GM18508 (cell line): ENCODE measurements around the gene TH.
"Not testable (repeated sequence)": the region's sequence is repeated elsewhere in the genome, so short reads cannot be mapped to it uniquely, and the experiment has no call there.

Source experiments
- ATAC-seq: cut with Tn5 transposase; IDR thresholded peaks from one replicate; pipeline ENCODE4 v1.9.1; 2021; ENCODE audit warnings: moderate number of reproducible peaks; ENCODE audit not compliant: insufficient read depth, unreplicated experiment

The TH gene

DNA sequence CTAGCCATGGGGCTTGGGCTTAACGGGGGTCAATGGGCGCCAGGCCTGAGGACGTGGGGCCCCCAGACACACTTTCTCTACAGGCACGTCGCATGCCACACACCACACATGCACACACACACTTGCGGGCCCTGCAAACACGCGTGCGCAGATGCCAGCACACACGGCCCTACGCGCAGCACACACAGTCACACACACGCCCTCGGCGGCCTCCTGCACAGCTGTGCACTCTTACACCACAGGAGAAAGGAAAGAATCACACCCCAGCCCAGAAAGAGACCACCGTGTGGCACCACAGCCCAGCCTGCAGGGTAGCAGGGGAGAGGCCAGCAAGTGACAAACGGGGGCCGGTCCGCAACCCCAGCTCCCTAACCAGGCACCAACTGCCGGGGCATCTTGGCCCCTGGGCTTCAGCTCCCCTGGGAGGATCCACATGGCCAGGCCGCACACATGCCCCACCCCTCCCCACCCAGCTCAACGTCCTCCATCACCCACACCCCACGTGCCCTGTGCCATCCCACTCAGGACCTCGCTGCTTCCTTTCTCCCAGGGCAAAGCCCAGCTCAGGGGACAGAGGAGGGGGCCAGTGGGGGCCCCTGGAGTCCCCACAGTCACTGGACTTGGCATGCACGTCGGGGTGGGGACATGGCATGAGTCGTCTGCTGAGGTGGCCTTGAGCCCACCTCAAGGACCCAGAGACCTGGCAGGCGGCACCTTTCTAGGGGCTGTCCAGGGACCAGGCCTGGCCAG is 26.3 kb upstream of the TH start:
- ATAC-seq, result no peak

DNA sequence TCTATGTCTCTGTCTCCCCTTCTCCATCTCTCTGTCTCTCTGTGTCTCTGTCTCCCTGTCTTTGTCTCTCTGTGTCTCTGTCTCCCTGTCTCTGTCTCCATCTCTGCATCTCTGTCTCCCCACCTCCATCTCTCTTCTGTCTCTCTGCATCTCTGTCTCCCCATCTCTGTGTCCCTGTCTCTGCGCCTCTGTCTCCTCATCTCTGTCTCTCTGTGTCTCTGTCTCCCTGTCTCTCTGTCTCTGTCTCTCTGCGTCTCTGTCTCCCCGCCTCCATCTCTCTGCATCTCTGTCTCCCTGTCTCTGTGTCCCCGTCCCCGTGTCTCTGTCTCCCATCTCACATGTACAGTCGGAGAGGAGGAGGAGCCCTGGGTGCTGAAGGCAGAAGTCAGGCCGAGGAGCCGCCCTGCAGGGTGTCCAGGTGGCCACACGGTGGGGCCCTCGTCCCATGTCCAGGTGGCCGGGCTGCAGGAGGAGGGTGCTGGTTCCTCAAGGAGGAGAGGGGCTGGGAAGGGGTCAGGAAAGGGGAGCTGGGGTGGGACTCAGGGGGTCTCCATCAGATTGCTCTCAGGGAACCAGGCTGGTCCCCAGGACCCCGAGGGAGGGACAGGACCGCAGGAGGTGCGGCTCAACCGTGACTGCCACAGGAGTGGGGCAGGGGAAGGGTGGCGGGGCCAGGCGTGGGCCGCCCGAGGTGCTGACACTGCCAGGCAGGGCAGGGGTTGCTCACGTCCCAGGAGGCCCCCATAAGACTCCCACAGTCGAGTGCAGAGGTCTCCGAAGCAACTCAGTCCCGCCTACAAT is 25.6 kb upstream of the TH start:
- ATAC-seq, result no peak

DNA sequence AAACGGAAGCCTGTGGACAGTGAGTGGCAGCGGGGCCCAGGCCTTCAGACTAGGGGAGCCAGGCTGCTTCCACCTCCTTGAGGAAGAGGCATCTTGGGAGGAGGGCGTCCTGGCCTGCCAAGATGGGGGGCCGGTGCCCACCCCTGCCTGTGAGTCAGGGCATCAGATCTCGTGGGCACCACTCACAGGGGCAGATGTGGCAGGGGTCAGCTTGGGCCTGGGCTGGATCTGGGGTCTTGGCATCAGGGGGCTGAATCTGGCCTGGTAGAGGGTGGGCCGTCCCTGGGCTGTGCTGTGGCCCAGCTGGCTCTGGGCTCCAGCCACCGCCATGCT is 24.1 kb upstream of the TH start:
- no peak for ATAC-seq

DNA sequence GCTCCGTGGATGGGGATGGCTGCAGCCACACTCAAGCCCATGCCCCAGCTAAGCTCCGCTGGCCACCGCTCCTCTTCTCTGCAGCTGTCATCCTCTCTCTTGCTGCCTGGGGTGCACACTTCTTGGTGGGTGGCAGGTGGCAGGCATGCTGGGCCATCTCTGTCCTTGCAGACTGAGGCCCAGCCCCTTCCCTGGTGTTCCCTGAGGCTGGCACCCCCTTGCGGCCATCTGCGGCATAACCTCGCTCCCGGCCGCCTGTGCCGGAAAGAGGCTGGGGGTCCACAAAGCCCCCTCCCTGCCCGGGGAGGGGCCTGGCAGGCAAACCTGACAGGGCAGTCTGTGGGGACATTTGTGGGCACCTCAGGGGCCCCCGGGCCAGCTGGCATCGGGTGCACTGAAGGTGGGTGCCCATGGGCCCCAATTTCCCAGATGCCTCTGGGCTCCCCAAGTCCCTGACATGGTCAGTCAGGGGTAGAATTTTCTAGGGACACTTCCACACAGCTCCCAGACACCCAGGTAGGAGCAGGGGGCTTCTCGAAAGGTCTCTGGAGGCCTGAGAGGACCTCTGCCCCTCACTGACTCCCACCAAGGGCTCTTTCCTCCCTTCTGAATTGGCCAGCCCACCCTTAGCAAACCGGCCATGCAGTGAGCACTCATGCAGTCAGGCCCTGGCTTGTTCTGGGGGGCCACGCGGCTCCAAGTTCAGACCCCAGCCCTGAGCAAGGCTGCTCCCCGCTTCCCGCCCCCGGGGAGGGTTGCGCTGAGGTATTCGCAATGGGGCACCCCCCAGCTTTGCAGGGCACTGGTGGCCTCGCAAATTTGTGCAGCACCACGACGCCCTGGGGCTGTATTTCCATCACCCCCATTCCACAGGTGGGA is 23.5 kb upstream of the TH start:
- no peak for ATAC-seq

DNA sequence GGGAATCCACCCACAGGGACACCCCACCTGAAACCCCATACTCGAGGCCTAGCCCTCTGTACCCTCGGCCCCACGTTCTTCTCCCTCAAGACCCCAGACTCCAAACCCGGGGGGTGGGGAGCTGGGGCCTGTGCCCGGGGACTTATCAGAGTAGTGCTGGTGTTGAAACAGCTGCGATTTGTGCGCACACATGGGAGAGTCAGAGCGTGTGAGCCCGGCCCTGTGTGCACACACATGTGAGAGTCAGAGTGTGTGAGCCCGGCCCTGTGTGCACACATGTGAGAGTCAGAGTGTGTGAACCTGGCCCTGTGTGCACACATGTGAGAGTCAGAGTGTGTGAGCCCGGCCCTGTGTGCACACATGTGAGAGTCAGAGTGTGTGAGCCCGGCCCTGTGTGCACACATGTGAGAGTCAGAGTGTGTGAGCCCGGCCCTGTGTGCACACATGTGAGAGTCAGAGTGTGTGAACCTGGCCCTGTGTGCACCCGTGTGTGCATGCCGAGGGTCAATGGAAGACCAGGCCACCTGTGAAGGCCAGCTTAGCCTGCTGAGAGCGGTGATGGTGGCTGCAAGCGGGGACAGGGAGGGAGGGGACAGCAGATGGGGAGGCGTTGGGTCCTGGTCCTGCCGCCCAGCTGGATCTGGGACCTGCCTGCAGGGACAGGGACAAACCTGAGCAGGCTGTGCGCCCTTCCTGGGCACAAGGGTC is 22.4 kb upstream of the TH start:
- not testable (repeated sequence) for ATAC-seq

DNA sequence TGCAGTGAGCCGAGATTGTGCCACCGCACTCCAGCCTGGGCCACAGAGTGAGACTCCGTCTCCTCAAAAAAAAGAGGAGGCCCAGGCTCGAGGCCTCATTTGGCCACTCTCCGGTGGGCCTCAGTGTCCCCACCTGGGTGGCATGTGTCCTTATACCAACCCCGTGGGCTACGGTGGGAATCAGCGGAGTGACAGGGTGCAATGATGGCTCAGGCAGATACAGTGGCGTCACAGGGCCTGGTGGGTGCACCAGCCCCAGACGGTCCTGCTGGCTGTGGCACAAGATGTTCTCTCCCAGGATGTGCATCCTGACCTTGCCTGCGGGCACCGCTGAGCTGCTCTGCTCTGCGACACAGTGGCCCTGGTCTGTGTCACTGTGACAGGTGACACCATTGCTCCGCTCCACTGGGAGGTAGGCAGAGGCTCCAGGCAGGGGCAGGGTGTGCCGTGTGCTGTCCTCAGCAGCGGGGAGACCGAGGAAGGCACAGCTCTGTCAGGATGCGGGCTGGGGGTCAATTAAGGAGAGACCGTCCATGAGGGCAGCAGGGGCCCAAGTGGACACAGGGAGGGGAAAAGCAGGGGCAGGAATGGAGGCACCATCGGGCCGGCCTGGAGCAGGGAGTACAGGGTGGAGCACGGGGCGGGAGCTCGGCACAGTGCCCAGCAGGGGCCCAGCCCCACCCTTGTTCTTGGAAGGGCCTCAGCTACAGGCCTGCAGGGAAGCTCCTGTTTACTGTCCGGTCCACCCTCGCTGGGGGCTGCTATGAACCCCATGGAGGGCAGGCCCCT is 21.7 kb upstream of the TH start:
- ATAC-seq, result no peak

DNA sequence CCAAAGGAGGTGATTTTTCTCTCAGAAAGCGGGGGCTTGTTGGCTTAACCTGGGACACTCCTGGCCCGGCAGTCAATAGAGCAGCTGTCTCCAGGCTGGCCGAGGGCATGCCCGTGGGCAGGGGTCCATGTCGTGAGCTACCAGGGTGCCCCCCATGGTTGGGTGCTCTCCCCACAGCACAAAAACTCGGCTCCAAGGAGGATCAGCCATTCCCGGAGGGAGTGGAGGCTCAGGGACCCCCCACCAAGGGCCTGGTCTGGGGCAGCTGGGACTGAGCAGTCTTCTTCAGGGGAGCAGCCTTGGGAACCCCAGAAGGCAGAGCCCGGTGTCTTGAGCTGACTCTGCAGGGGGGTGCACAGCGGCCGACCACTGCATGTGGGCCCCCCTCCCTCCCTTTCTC is 20.8 kb upstream of the TH start:
- no peak for ATAC-seq

DNA sequence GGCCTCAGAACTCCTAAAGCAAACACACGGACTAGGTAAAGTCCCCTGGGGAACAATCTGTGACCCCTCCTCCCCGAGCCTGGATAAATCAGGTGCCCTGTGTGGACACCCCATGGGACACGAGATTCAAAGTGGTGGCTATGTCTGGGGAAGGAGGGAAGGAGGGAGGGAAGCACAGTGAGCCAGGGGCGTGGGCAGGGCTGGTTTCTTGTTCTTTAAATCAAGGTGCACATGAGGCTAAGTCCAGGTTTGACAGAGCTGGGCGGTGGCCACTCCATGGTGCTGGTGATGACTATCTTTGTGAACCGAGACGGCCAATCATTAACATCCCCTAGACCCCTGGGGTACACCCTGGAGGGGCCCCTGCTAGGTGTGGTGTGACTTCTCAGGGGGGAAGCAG is 20.3 kb upstream of the TH start:
- no peak for ATAC-seq

DNA sequence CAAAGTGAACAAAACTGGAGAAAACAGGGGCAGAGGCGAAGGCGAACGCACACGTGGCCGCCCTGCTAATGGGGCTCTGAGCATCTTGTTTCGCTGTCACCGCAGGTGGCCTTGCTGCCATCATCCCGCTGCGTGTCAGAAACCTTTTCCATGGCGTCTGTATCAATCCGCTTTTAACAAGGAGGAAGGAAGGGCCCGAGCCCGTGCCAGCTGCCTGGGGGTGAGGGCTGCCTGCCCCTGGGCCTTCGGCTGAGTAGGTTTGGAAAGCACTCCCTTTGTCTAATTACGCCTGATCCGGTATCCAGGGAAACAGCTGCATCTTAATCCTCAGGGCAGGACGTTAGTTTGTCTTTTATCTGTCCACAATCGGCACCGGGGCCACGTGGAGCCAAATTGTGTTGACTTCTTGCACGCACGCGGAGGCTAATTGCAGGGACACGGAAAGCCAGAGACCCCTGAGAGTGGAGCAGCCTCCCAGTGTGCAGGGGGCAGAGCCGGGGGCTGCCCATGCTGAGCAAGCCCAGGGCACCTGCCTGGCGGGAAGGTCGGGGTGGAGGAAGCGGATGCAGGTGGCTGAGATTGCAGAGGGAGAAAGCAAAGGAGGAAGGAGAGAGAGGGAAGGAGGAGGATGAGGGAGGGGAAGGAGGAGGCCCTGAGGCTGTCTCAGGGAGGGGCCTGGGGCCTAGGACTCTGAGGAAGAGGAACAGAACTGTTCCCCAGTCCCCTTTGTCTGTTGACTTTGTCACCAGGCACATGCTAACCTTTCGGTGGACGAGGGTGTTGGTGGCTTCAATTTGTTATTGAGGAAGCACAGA is 19.2 kb upstream of the TH start:
- no peak for ATAC-seq

DNA sequence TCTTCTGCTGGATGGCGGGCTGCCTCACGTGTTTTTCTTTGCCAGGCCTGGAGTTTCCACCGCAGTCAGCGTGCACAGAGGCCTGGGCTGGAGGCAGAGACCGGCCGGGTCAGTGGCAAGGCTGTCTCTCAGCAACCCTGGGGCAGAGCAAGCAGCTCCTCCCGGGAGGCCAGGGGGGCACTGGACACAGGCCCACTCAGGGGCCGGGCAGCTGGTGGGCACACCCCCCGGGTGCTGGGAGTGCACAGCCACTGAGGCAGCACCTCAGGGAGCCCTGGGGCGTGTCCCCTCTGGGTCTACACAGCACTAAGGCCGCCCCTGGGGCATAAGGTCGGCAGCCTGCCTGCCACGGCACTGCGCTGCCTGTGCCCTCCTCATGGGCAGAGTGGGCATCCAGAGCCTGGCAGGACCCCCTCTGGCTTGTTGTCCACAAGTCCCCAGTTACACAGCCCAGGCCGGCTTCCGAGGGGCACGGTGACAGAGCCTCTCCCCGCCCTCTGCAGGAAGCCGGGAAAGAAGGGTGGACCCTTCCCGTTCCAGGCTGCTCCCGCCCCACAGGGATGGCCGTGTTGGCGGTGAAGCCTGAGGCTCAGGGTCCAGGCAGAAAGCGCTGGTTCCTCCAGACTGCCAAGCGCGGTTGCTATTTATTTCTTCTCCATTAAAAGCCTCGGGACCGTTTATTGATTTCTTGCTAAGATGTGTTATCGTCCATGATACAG is 18.5 kb upstream of the TH start:
- ATAC-seq, result no peak

DNA sequence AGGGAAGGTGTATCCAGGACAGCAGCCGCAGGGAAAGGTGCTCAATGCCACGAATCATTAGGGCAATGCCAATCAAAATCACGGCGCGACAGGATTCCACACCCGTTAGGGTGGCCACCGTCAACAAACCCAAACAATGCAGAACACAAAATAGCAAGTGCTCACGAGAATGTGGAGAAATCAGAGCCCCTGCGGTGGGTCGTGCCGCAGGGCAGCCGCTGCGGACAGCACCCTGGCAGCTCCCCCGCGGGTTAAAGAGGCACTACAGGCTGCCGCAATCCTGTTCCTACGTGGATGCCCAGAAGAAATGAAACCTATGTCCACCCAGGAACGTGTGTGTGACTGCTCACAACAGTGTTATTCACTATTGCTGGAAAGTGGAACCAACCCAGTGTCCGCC is 17.1 kb upstream of the TH start:
- no peak for ATAC-seq

DNA sequence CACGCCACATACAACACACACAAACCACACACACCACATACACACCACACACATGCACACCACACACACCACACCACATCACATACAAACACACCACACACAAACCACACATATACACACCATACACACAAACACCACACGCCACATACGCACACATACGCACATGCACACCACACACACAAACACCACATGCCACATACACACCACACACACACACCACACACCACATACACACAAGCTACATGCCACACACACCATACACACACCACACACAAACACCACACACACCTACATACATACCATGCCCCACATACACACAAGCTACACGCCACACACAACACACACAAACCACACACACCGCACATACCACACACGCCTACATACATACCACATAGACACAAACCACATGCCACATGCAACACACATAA is 15.7 kb upstream of the TH start:
- ATAC-seq, result no peak

DNA sequence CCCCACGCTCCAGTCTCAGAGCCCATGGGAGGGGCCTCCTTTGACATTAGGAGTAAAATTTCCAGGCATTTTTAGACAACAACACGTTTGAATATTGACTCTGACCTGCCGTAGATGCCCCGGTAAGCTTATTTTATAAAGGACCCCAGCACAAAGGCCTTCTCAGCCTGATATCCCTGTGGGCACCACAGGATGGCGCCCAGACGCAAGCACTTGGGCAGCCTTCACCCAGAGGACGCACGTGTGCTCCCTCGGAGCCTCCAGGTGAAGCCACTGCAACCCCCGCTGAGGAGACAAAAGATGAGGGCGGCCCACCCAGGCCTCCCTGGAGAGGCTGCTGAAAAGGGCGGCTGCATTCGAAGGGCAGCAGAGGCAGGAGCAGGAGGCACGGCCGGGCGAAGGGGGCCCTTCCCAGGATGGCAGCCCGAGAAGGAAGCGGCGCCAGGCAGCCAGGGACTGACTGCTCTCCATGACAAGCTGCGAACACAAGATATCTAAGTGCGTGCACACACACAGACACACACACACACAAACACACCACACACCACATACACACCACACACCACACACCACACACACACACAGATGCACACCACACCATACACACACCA is 15.2 kb upstream of the TH start:
- no peak for ATAC-seq

DNA sequence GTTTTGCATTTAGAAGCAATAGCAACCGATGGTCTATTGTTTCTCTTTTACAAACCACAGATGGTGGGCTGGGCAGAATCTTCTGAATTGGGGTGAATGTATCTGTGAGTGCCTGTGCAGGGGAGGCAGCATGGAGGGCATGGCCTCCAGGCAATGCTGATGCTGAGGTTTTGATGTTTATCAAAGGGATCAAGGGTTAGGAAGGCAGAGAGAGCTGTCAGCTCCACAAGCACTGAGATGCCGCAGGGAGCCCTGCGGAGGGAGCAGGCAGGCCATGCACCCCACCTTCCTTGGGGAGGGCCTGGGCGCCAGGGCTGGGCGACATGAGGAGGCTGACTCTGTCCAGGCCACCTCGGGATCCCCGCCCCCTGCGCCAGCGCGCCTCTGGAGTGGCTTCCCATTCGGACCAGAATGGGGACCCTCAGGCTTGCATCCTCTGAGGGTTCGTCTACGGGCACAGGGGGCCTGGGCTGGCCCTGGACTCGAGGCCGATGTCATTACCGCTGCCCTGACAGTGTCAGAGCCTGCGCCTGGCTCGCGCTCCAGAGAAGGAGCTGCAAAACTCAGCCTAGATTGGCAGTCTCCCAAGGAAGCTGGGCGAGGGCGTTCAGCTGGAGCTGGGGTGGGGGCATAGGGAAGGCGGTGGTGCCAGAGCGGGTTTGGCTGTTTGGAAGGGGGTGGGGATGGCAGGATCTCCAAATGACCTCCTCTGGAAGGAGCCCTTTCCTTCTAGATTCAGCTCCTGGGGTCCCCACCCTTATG is 13.9 kb upstream of the TH start:
- ATAC-seq, result no peak

DNA sequence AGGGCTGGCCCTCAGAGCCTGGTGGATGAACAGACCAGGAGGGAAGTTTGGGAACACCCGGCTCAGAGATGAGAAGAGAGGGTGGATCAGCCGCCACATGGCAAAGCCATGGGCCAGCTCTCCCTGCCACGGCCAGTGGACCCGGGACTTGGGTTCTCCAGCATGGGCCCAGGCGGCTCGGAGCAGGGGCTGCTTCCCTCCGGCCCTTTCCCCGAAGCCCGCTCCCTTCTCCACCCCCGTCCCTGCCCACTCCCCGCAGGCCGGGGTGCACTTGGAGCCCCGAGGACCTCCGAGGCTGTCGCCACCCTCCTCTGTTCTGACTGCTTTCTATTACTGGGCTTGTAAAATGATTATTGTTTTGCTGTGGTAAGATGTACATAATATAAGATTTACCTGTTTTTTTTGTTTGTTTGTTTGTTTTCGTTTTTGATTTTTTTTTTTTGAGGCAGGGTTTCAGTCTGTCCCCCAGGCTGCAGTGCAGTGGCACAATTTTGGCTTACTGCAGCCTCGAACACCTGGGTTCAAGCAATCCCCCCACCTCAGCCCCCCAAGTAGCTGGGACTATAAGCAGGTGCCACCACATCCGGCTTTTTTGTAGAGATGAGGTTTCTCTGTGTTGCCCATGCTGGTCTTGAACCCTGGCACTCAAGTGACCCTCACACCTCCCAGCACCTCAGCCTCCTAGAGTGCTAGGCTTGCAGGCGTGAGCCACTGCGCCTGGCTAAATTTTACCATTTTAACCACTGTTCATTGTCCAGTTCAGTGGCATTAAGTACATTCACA is 11.3 kb upstream of the TH start:
- no peak for ATAC-seq

DNA sequence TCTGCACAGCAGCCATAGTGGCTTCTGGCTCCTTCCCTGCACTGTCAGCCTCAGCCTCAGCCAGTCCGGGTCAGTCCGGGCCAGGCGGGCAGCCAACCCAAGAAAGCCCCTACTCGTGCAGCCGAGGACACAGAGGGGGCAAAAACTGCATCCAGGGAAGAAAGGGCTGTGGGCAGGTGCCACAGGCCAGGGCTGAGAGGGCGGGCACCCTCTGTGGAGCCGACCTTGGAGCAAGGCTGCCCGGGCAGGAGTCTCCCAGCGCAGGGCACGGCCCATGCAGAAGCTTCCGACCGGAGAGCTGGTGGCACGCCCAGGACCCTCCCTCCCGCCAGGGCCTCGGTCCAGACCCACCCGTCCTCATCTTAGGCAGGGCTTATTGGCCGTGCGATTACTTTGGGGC is 10.5 kb upstream of the TH start:
- ATAC-seq, result no peak
